IPS DF 4.7 (cell line): ENCODE measurements around the gene ITPR2.

Source experiments
- DNase-seq: peaks from one replicate; pipeline ENCODE4 v3.0.0-alpha.2; 2013; ENCODE audit warnings: low spot score; ENCODE audit errors: extremely low read depth

Gene ITPR2

GRCh38 chr12:26416550-26416949 lies 416.4 kb downstream of the ITPR2 start:
- no peak for DNase-seq

DNA sequence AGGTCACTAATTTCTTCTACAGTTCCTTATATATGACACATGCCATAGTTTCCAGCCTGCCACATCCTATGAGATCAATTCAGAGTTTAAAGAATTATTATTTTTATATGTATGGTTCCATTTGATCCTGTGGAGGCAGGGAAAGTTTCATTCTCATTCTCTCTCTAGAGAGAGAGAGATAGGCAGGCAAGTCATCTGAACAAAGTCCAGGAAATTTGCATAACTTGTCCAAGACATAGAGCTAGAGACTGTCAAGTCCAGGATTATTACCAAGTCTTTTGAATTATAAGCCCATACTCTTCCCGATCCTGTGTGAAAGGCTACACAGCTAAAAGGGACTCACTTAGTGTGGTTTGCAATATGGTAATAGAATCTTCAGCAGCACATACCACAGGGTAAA lies 422.3 kb downstream of the ITPR2 start:
- no peak for DNase-seq

GRCh38 chr12:26406813-26407212 lies 426.2 kb downstream of the ITPR2 start:
- no peak for DNase-seq

GRCh38 chr12:26406391-26406790 lies 426.6 kb downstream of the ITPR2 start:
- no peak for DNase-seq

DNA sequence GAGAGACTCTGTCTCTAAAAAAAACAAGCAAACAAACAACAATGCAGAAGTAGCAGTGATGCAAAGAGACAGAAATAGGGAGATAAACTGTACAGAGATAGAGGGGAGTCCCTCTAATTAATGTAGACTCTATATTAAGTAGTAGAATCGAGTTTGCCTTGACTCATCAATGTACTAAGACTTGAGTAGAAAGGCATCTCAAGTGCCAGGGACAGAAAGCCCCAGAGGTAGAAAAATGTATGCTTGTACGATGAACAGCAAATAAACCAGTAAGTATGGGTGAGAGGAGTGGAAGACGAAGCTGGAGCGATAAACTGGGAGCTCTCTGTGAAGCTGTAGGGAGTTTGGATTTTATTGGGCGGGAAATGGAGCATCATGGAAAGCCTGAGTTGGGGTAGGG lies 429.4 kb downstream of the ITPR2 start:
- DNase-seq: no peak

- DNase-seq: peak; percentile 5
These were observed 430.3 kb downstream of the ITPR2 start for GRCh38 chr12:26402648-26403047.

GRCh38 chr12:26401874-26402273 lies 431.1 kb downstream of the ITPR2 start:
- DNase-seq: no peak

- no peak for DNase-seq
These were observed 432.4 kb downstream of the ITPR2 start for GRCh38 chr12:26400627-26401026.

- DNase-seq: no peak
These were observed 433.6 kb downstream of the ITPR2 start for GRCh38 chr12:26399381-26399780.

DNA sequence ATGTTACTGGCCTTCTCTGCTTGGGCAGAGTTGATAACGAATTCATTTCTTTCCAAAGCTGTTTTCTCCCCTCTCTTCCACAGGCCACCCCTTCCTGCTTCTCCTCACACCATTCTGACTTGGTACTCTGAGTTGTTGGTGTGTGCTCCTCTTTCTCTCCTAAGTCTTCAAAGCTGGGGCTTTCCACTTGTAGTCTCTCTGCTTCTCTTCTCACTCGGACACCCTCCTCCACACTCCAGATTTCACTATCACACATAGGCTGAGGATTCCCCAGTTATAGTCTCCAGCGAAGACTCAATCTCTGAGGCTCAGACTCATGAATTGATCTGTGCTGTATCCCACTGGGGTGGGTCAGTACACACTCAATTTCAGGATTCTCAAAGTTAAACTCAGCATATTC lies 436.6 kb downstream of the ITPR2 start:
- no peak for DNase-seq

DNA sequence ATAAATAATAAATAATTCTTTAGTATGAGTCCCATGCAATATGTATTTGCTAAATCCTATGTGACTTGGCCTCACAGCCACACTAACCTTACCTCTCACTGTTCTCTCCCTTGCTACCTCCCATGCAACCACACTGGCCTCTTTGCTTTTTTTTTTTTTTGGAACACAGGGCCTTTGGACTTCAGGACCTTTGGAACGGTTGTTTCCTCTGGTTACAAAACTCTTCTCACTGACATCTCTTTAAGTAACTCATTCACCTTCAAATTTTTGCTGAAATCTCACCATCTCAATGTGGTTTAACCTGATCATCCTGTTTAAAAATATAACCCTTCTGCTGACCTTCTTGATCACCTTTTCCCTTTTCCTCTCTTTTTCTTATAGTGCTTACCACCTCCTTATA lies 443.7 kb downstream of the ITPR2 start:
- no peak for DNase-seq

- no peak for DNase-seq
These were observed 448.5 kb downstream of the ITPR2 start for GRCh38 chr12:26384536-26384935.

GRCh38 chr12:26383041-26383440 lies 450.0 kb downstream of the ITPR2 start:
- DNase-seq: no peak

DNA sequence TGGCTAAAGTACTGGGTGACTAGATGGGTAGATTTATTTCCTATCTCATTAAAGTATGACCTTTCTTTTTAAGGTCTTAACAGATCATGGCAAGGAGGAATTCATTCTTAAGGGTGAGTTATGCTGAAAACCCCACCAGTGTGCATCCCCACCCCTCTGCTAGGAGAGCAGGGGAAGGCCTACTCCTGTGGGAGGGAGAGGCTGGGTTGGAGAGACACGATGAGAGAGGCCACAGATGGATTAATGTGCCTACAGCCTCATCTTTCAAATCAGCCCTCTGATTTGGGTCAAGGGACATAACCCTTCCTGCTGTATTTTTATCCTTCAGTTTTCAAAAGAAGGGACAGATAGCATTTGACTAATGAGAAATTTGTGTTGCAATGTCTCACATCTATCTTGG lies 452.1 kb downstream of the ITPR2 start:
- DNase-seq: no peak

GRCh38 chr12:26379777-26380467 lies 453.1 kb downstream of the ITPR2 start:
- no peak for DNase-seq

DNA sequence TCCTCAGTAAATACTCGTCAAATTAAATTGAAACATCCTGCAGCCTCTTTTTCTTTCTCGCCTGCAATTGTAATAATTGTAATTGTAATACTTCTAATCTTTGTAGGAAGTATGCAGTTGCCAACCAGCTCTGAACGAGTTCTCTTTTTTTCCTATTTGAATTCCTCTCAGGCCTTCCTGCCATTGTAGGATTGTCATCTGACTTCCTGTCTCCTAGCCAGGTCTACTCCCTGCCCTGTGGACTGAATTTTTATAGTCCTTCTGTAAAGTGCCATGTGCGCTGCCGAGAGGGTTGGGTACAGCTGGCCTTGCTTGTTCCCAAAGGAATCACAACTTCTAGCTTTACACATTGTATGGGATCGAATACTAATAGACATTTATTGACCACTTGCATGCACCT lies 454.3 kb downstream of the ITPR2 start:
- no peak for DNase-seq

DNA sequence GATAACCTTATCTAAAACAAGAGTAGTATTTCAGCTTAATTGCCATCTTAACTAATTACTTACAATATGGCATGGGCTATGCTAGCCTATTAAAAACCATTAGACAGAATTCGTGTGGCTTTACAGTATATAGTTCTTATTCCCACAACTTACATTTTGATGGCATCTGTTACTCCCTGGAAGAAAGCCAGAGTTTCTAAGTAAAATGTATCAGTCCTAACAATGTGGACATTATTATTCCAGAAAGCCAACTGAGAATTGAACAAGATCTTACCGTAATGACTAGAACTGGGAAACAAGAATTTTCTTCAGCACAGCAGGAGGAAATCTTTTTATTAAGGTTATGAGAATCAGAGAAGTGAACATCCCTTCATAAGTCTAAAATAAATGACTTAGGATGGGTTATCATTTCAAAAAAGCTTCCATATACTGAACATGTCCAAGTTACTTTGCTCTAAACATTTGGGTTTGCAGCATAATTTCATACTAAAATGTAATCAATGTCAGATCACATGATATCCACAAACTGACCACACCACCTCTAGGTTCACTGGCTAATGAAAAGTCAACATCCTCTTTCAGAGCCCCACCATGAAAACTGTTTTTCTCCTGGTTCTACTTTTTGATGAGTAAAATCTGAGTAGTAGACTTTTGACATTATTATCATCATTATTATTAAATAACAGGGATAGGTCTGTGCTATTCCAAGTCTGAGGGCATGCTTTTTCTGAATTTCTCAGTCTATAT lies 457.9 kb downstream of the ITPR2 start:
- DNase-seq: no peak

DNA sequence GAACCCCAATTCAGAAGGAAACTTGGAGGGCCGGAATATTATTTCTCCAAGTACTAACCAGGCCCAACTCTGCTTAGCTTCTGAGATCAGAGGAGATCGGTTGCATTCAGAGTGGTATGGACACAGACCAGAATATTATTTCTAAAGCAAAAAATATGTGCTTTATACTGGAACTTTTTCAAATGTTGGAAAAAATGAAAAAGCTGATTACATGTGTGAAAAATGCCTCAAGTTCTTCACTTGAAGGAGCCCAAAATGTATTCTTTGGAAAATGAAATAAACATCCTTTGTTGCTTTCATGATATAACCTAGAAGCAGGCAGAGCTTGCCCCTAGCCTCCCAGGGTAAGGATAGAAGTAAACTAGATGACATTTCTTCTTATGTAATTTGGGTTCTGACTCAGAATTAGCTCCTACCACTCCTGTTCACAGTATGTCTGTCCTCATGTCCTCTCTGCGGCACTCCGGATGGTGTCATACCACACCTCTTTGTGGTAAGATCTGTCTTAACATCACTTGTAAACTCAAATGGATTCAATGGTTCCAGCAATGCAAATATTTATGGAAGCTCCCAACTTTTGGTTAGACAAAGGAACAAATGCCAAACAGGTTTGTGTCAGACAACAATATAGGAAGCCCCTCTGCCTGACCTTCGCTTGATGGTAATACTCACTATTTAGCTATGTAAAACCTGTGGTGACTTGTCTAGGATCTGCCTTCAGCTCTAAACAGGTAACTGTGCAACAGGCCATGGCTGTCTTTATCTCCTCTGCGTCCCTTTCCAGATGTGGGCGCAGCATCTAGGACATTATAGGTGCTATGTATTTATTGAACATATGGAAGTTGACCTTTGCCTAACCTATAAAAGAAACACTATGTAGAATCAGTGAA lies 459.1 kb downstream of the ITPR2 start:
- DNase-seq: no peak

DNA sequence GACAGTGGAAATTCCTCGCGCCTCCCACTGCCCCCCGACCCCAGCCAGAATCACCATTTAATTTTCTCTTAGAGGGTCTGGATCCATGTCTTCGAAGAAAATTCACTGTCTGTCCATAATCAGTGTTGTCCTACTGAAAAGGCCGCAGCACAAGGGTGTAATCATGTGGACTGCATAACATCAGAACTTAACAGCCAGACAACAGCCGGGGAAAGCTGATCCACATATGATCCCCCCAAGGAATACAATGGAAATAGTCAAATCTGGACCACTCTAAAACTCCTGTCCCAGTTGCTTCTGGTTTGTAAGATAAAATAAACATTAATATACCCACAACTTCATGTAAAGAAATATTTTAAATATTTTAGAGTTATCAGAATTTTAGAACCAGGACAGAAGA lies 460.1 kb downstream of the ITPR2 start:
- DNase-seq: no peak

DNA sequence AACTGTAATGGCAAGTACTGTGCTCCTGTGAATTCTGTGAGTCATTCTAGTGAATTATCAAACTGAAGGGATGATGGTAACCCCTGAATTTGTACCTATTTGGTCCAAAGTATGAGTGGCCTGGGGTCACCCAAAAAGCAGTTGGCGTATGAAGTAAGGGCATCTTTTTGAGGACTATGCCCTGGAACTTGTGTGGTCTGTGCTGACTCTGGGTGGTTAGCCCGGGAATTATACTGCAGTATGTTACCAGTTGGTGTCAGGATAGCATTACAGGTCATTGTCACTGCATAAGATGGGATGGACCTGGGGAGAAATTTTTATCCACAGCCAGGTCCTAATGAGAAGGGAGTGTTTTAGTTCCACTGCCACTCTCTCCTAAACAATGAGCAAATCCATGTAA lies 462.9 kb downstream of the ITPR2 start:
- no peak for DNase-seq

GRCh38 chr12:26369588-26369987 lies 463.4 kb downstream of the ITPR2 start:
- no peak for DNase-seq
